Measurements from ENCODE around the gene ZNF292.
"Not testable (repeated sequence)": the region's sequence is repeated elsewhere in the genome, so short reads cannot be mapped to it uniquely, and the experiment has no call there.

ZNF292 gene

DNA sequence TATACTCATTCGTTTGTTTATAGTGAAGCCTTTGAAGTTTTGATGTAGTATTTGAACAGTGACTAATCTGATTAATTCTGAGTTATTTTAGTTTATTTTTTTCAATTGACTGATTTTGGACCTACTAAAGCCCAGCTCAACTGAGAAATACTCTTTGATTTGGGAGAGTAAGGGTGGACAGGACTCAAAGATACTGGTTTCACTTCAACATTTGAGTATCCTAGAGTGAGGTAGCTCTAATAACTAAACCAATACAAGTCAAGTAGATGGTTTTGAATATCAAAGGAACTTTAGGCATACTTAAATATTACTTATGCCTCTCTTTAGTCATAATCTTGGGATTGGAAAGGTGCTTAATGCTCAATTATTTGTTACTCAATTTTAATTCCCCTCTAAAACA lies 65.6 kb downstream of the ZNF292 start:
- DNase-seq, result no peak

DNA sequence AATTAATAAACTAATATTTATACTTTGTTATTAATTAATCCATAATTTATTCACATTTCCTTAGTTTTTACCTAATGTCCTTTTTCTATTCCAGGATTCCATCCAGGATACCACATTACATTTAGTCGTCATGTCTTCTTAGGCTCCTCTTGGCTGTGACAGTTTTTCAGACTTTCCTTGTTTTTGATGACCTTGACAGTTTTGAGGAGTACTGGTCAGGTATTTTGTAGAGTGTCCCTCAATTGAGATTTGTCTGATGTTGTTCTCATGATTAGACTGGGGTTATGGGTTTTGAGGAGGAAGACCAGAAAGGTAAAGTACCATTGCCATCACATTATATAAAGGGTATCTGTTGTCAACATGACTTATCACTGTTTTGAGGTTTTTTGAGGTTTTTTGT lies 67.3 kb downstream of the ZNF292 start:
- DNase-seq, result no peak

DNA sequence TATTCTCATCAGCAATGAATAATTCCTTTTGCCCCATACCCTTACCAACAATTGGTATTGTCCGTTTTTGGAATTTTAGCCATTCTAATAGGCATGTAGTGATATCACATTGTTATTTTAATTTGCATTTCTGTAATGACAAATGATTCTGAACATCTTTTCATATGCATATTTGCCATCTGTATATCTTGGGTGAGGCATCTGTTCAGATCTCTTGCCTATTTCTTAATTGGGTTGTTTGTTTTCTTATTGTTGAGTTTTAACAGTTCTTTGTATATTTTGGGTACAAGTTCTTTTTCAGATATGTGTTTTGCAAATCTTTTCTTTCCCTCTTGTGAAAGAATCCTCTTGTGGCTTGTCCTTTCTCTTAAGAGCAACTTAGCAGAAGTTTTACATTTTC lies 69.6 kb downstream of the ZNF292 start:
- no peak for DNase-seq

DNA sequence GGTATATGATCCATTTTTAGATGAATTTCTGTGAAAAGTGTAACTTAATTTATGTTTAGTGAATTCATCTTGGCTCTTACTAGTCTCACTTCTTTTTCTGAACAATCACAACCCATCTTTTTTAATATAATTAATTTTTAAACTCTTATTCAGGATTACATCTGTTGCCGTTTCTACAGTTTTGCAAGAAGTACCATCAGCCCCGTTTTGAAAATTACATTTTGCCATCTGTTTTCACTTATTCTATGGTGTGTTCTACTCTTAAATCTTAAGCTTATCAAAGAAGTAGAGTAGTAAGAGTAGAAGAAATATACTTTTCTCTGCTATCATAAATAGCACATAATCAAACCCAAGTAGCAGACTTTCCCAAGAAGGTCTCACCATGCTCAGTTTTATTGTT lies 70.1 kb downstream of the ZNF292 start:
- no peak for DNase-seq

DNA sequence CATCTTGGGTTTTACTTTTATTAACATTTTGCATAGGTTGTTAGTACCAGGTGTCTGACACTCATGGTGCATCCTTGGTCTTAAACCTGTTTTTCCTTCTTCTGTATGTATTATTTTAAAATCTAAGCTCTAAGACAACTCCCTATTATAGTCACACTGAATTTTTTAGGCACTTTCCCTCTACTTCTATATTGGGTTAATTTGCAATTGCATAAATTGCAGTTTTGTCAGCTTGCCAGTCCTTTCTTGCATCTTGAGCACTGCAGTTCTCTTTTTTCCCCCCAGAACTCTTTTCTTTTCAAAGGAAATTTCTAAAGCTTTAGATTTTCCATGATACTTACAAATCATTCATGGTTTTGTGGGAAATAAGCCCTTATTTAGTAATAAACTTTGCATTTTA lies 70.6 kb downstream of the ZNF292 start:
- no peak for DNase-seq

DNA sequence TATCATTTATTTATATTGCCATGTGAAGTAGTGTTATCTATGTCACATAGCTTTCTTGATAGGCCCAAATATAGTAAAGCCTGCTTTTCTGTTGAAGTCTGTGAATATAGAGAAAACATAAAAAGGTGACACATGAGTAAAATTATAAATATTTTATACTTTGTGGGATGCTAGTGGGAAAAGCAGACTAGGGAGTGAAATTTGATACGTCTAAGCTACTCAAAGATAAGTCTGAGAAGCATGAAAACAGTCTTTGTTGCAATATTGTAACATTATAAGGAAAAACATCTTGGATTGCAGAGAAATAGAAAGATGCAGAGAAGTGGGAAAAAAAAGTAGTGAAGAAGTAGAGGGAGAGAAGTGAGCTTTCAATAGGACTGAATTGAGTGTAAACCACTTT lies 75.4 kb downstream of the ZNF292 start:
- no peak for DNase-seq

DNA sequence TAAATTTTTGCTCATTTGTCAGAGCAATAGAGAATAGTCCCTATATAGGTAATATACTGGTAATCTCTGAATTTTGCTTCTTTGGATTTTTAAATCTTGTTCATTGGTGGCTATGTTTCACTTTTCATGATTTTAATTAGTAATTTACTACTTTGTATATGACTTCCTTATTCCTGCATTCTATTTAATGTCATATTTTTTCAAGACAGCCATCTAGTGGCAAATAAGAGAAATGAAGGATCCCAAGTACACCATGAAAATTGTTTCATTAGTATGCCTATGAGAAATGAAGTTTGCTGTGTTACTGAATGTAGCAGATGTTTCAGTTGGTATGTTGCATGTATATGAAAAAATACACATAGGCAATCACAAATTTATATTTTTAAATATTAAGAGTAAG lies 82.4 kb downstream of the ZNF292 start:
- no peak for DNase-seq

DNA sequence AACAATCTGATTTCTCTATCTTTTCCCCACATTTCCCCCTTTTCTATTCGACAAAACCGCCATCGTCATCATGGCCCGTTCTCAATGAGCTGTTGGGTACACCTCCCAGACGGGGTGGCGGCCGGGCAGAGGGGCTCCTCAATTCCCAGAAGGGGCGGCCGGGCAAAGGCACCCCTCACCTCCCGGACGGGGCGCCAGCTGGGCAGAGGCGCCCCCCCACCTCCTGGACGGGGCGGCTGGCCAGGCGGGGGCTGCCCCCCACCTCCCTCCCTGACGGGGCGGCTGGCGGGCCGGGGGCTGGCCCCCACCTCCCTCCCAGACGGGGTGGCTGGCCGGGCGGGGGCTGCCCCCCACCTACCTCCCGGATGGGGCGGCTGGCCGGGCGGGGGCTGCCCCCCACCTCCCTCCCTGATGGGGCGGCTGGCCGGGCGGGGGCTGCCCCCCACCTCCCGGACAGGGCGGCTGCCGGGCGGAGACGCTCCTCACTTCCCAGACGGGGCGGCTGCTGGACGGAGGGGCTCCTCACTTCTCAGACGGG lies 83.8 kb downstream of the ZNF292 start:
- DNase-seq, result not testable (repeated sequence)

DNA sequence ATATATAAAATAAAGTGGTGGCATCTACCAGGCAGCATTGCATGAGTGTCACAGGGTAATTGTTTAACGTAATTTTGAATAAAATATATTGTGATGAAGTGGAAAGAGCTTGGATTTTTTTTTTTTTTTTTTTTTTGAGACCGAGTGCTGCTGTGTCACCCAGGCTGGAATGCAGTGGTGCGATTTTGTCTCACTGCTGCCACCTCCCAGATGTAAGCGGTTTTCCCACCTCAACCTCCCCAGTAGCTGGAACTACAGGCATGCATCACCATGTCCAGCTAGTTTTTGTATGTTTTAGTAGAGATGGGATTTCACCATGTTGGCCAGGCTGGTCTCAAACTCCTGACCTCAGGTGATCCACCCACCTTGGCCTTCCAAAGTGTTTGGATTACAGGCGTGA lies 85.9 kb downstream of the ZNF292 start:
- no peak for DNase-seq

DNA sequence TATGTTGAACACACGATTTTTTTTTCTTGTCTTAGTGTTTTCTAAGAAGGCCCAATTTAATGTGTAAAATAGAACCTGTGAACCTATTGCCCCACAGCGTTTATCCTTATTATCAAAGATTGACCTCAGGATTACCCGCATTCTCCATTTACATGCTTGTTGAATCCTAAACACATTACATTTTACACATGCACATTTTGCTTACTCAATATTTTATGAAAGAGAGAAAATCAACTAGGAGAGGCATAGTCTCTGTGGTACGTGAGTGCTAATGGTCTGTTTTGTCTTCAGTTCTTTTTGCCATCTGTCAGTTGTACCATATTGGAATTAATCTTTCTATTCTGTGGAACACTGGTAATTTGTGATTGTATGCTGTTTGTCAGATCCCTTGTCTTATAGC lies 86.9 kb downstream of the ZNF292 start:
- DNase-seq, result no peak

DNA sequence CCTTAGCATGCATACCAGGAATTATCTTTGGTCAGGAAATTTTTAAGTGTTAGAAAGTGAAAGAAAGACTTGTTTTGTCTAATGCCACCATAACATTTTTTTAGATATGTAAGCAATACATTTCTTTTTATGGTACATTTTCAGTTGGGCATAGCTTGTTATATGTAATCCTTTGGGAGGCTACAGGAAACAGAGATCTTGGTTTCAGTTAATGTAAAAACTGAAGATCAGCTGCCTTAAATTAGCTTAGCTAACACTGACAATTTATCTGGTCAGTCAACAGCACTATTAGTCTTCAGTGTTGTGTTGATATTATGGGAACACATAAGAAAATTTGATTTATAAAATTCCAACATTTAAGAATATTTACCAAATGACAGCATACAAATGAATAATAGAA lies 88.4 kb downstream of the ZNF292 start:
- no peak for DNase-seq

DNA sequence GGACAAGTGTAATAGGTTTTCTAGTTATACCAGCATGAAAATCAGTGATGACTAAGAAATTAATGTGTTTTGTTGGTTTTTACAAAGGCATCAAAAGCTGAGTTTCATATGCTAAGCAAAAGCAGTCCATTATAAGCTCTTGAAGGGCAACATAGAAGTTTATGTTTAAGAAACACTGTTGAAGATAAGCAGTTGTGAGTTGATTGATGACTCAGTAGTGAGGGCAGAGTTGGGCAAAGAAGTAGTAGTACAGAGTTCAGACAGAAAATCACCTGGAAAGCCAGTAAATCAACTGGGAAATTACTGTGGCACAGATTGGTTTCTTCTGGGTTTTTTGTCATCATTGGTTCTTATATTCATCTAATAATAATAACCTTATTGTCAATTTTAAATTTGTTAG lies 89.0 kb downstream of the ZNF292 start:
- no peak for DNase-seq

DNA sequence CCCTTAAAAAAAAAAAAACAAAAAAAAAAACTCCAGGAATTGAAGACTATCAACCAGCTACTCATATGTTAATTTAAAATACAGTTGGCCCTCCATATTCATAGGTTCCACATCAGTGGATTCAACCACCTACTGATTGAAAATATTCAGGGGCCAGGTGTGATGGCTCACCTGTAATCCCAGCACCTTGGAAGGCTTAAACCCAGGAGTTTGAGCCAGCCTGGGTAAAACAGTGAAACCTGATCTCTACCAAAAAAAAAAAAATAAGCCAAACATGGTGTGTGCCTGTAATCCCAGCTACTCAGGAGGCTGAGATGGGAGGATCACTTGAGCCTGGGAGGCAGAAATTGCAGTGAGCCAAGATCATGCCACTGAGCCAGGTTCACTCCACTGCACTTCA lies 94.7 kb downstream of the ZNF292 start:
- DNase-seq, result no peak

DNA sequence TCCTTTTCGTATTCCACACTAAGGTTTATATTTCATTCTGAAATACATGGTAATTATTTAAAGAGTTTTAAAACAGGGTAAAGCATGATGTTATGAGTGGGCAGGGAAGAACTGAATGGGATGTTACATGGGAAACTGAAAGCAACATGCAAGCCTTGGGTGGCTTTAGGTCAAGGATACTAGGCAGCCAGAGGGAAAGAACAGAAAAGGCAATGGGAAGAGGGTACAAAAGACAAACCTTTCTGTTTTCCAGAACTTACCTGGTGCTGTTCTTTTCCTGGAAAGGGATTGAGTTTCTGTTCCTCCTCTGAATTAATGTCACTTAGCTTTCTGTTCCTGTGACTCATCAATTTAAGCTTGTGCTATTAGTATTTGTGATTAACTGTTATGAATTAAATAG lies 95.9 kb downstream of the ZNF292 start:
- DNase-seq, result no peak

DNA sequence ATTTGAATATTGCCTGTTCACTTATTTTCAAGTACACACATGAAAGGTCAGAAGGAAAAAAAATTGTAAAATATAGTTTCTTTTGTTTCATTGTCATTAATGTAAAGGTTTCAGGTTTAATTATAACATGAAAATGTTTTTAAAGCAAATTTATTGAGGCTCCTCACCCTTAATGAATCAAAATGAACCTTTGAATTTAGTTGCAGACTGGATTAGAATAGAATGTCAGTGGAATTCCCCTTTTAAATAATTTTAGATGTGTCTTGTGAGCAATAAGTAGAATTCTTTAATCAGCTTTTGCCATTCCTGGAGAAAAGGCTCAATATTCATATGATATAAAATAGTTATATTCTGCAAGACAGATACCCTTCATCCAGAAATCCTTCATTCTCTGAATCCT lies 96.4 kb downstream of the ZNF292 start:
- DNase-seq, result no peak

DNA sequence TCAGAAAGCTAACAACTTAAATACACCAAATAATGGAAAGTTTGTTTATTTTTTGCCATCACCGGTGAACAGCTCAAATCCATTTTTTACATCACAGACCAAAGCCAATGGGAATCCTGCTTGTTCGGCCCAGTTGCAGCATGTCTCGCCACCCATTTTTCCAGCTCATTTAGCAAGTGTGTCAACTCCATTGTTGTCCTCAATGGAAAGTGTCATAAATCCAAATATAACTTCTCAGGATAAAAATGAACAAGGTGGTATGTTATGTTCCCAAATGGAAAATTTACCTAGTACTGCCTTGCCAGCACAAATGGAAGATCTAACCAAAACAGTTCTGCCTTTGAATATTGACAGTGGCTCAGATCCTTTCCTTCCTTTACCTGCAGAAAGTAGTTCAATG lies 101.7 kb downstream of the ZNF292 start:
- DNase-seq, result no peak

DNA sequence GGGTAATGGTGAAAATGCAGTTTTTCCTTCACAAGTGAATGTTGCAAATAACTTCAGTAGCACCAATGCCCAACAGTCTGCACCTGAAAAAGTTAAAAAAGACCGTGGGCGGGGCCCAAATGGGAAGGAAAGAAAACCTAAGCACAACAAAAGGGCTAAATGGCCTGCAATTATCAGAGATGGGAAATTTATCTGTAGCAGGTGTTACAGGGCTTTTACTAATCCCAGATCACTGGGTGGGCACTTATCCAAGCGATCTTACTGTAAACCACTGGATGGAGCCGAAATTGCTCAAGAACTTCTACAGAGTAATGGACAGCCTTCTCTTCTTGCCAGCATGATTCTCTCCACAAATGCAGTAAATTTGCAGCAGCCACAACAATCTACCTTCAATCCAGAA lies 102.2 kb downstream of the ZNF292 start:
- no peak for DNase-seq

DNA sequence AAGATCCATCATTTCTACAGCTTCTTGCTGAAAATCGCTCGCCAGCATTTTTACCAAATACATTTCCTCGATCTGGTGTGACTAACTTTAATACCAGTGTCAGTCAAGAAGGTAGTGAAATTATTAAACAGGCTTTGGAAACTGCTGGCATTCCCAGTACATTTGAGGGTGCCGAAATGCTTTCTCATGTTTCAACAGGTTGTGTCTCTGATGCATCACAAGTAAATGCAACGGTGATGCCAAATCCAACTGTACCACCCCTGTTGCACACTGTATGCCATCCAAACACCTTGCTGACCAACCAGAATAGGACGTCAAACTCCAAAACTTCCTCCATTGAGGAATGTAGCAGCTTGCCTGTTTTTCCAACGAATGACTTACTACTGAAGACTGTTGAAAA lies 102.6 kb downstream of the ZNF292 start:
- DNase-seq, result no peak

DNA sequence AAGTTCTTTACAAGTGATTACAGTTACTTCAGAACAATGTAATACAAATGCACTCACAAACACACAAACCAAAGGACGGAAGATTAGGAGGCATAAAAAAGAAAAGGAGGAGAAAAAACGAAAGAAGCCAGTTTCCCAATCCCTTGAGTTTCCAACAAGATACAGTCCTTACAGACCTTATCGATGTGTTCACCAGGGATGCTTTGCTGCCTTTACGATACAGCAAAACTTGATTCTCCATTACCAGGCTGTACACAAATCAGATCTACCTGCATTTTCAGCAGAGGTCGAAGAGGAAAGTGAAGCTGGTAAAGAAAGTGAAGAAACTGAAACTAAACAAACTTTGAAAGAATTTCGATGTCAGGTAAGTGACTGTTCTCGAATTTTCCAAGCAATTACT lies 104.4 kb downstream of the ZNF292 start:
- no peak for DNase-seq

DNA sequence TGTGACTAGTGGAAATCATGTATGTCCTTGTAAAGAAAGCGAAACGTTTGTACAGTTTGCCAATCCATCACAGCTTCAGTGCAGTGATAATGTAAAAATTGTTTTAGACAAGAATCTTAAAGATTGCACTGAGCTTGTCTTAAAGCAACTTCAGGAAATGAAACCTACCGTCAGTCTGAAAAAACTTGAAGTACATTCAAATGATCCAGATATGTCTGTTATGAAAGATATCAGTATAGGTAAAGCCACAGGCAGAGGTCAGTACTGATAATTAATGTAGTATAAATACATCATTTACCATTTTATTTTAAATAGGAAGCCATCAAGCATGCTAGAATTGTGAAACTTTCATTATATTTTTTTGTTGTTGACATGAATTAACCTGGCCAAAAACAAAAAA lies 106.2 kb downstream of the ZNF292 start:
- DNase-seq, result no peak

DNA sequence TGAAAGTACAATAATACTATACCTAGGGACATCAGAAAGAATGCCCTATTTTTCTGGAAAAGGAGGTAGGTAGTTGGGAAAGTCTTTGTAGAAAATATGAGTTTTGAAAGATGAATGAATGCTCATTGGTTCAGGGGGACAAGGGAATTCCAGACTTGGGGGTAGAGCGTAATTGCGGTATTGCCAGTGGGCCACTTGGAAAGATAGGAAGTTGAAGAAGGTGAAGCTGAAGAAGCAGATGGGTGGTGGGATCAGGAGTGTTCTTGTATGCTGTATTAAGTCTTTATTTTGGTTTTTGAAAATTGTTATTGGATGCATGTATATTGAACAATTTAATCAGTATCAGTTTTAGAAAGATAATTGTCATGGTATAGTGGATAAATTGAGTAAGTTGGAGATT lies 109.1 kb downstream of the ZNF292 start:
- no peak for DNase-seq

DNA sequence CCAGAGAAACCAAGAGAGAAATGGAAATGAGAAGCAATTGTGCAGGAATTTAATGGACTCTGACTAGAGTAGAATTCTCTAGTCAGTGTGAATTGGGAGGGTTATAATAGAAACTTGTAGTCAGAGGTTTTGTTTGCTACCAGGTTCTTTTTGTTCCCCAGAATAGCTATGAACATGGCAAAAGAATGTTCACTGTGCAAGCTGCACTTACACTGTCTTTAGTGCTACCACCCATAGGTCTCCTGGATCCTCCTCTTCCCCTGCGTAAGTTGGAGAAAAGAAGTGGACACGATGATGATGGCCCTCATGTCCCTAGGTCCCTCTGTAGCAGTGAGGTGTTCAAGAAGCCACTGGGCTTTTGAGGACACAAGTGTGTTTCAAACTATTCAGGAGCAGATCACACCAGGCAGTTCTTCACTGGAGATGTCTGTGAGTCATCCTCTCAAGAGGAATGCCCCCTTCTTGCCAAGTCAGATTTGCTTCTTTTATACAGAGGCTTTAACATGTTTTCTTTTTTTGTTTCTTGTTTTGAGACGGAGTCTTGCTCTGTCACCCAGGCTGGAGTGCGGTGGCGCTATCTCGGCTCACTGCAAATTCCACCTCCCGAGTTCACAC lies 119.4 kb downstream of the ZNF292 start:
- no peak for DNase-seq

DNA sequence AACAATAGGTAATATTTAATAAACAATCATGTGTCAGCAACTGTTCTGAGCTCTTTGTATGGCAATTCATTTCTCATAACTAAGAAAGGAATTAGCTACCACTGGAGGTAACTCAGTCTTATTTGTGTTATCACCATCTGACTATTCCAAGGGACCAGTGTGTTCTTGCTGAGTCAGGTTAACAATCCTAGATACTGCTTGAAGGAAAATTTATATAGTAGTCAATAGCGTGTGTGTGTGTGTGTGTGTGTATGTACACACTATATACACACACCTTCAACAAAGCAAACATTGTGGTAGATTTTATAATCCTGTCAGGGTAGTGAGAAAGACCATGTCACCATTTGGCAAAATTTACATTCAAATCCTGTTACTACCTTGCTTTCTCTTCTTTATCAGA lies 121.3 kb downstream of the ZNF292 start:
- no peak for DNase-seq

DNA sequence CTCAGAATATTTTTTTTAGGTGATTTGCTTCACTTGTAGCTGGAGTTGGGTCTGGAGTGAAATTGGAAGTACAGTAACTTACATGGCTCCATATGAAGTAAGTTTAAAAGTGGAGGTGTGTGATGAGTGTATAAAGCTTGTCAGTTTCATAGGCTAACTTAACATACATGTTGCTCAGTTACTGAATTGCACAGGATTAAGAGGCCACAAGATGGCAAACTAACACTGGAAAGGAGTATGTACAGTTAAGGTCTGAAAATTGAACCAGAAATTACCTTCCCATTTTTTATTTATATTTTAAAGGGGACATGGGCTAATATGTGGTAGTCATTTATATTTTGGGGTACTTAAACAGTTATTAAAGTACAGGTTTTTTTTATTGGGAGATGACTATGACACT lies 121.8 kb downstream of the ZNF292 start:
- no peak for DNase-seq

DNA sequence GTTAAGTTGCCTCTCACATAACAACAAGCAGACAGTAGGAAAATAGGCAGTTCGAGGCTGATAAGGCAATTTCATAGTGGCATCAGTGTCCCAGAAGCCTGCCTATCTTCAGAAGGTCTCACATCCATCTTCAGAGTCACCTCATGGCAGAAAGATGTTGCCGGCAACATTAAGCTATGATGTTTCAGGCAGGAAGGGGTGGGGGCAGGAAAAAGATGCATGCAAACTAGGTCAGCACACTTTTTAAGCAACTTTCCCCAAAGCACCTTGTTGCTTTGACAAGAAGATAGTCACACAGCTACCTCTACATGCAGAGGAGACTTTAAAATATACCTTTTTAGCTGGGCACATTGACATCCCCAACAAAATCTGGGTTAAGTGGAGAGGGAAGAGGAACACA lies 123.8 kb downstream of the ZNF292 start:
- DNase-seq, result no peak

DNA sequence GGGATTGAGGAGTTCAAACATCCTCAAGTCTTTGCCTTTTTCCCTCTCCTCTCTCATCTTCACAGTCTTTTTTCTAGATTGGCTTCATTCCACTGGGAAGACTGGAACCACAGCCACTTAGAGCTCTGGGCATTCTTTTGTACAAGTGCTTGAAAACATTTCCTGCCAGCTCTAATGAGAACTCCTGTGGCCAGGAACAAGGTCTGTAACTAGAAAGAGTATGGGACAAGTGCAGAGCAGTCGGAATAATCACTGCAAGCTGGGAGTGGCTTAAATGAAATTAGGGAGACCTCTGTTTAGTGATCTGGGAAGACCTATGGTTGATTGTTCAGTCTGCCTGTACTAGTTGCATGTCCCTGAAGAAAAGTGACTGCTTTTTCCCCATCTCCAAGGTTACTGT lies 126.1 kb downstream of the ZNF292 start:
- DNase-seq, result no peak

Data from NCI-H1092 (cell line).